ENCODE measurements around the gene RNGTT.

RNGTT gene

GRCh38 chr6:88780714-88781389 lies 182.6 kb downstream of the RNGTT start:
- peak; percentile 52 for TF ChIP-seq CTCF (IDR thresholded peaks at IDR 0.05)

DNA sequence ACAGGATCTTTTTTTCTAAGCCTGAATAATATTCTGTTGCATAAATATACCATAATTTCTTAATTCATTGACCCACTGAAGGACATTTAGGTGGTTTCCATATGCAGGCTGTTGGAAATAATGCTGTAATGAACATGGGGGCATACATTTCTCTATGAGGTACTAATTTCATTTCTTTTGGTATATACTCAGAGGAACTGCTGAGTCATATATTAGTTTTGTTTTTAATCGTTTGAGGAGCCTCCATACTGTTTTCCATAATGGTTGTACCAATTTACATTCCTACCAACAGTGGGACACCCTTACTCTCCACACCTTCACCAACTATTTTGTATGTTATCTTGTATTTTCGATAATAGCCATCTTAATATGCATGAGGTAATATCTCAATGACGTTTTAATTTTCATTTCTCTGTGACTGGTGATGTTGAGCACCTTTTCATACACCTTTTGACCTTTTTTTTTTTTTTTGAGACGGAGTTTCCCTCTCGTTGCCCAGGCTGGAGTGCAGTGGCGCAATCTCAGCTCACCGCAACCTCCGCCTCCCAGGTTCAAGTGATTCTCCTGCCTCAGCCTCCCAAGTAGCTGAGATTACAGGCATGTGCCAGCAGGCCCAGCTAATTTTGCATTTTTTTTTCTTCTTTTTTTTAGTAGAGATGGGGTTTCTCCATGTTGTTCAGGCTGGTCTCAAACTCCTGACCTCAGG lies 187.4 kb downstream of the RNGTT start:
- no peak for TF ChIP-seq CTCF (IDR thresholded peaks at IDR 0.05)

GRCh38 chr6:88764081-88764480 lies 199.3 kb downstream of the RNGTT start:
- TF ChIP-seq CTCF (IDR thresholded peaks at IDR 0.05) = no peak

DNA sequence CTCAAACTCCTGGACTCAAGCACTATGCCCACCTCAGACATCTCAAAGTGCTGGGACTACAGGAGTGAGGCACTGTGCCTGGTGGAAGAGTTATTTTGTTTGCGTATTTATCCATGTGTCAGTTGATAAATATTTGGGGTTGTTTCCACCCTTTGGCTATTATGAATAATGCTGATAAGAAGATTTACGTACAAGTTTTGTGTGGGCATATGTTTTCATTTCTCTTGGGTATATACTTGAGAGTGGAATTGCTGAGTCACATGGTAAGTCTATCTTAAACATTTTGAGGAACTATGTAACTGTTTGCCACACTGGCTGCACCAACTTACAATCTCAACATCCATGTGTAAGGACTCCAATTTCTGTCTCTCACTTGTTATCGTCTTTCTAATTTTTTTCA lies 200.3 kb downstream of the RNGTT start:
- TF ChIP-seq CTCF (IDR thresholded peaks at IDR 0.05) = no peak

DNA sequence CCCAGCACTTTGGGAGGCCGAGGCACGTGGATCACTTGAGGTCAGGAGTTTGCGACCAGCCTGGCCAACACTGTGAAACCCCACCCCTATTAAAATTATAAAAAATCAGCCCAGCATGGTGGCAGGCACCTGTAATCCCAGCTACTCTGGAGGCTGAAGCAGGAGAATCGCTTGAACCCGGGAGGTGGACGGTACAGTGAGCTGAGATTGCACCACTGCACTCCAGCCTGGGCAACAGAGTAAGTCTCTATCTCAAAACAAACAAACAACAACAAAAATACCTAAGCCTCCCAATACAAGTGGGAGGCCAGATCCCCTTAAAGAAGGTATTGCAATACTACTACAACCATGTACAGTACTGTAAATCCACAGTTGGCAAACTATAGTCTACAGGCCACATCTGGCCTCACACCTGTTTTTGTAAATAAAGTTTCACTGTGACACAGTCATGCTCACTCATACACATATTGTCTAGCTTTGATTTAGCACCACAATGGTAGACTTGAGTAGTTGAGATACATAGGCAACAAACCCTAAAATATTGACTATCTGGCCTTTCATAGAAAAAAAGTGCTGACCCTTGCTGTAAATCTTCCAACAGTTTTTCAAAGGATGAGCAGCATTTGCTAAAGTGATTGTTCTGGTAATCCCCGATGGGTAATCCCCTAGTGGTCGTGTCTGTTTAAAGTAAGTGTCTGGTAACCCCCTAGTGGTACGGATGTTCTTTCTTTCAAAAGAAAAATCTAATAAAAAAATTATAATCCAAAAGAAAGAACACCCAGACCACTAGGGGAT lies 202.0 kb downstream of the RNGTT start:
- no peak for TF ChIP-seq CTCF (IDR thresholded peaks at IDR 0.05)

- no peak for TF ChIP-seq CTCF (IDR thresholded peaks at IDR 0.05)
Measured at GRCh38 chr6:88760091-88760490, 203.3 kb downstream of the RNGTT start.

DNA sequence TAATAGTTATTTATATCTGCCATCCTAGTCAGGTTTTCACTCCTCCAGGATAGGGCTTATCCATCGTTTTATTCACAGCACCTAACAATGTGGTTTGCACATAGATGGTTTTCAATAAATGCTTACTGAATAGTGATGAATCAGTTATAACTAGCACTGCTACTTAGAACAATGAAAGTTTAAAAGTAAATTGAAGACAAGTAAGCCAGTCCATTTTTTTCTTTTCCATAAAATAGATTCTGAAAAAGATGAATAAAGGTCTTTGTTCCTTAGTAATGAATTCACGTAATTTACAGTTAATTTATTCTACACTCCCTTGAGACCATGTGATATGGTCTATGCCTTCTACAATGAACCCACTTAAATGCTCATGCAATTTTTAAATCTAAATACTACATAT lies 212.5 kb downstream of the RNGTT start:
- TF ChIP-seq CTCF (IDR thresholded peaks at IDR 0.05) = no peak
